Forelimb muscle (tissue), 1 donor: Measurements from ENCODE around the gene GATD1. TPM values are rescaled to one million over a fixed set of nuclear protein-coding genes. Genes with fewer than 3 reads are reported as not detected.
A peak's percentile ranks its signal among the peaks of the same experiment; 100 is the strongest.
"Not testable (repeated sequence)": the region's sequence is repeated elsewhere in the genome, so short reads cannot be mapped to it uniquely, and the experiment has no call there.

ENCODE experiments used
- DNase-seq: peaks from one replicate; pipeline ENCODE4 v3.0.0-alpha.2; 2013; ENCODE audit warnings: low read depth
- polyA plus RNA-seq: library from polyadenylated mRNA; unstranded; fragments of 120-200 nt; gene quantifications from one replicate; pipeline ENCODE4 v1.2.1, GENCODE V29; 2013; ENCODE audit not compliant: insufficient read length

Gene GATD1
- polyA plus RNA-seq, 1 donor: 40.5 TPM

DNA sequence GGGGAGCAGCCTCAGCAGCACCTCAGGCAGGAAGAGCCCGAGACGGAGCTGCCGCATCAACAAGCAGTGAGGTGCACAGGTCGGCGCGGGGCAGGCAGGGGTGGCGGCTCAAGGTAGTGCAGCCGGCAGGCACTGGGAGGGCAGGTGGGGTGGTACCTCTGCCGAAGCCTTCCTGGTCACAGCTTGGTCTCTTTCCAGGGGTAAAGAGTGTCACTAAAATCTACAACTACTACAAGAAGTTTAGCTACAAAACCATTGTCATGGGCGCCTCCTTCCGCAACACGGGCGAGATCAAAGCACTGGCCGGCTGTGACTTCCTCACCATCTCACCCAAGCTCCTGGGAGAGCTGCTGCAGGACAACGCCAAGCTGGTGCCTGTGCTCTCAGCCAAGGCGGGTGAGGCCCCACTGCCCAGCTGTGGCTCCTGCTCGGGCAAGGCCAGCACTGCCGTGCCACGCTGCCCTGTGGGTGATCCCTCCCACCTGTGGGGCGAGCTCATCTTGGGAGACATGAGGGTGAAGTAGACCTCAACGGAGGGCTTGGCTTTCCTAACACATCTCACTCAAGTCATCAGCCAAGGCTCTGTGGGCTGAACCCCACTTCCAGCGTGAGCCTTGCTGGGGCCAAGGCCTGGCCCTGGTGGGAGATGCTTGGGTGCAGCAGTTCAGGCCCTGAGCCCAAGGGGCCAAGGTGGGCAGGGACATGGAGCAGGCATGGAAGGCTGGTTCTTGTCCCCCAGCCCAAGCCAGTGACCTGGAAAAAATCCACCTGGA, 13.6 kb downstream of the GATD1 start:
- no peak for DNase-seq

DNA sequence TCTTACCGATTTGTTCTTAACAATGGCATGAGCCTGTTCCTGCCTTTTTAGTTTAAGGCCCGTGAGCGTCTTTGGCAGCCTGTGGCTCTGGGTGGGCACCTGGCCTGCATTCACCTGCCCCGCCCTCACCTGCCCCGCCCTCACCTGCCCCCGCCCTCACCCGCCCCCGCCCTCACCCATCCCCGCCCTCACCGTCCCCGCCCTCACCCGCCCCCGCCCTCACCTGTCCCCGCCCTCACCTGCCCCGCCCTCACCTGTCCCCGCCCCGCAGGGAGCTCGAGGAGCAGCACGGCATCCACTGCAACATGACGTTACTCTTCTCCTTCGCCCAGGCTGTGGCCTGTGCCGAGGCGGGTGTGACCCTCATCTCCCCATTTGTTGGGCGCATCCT, 14.2 kb downstream of the GATD1 start:
- no peak for DNase-seq

DNA sequence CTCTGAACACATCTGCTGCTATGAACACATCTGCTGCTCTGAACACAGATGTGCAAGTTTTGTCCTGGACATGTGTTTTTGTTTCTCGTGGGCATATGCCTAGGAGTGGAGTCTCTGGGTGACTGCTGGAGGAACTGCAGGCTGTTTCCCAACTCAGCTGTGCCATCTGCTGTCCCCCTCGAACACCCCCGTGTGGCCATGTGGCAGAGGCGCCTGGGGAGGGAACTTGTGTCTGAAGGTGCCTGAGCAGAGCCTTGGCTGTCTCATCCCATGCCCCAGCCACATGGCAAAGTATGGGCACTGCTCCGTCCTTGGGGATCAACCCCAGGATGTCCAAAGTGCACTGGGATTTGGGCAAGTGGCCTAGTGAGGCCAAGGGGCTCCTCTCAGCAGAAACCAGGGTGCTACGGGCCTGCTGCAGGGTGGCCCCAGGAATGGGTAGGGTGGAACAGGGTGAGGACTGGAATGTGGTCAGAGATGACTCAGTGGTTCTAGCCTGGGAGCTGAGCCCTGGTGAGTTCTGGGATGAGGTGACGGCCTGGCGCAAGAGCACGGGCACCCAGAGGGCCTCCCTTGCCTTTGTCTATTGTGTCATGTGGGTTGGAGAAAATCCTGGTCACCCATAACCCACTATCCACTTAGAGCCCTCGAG, 14.7 kb downstream of the GATD1 start:
- DNase-seq: no peak

DNA sequence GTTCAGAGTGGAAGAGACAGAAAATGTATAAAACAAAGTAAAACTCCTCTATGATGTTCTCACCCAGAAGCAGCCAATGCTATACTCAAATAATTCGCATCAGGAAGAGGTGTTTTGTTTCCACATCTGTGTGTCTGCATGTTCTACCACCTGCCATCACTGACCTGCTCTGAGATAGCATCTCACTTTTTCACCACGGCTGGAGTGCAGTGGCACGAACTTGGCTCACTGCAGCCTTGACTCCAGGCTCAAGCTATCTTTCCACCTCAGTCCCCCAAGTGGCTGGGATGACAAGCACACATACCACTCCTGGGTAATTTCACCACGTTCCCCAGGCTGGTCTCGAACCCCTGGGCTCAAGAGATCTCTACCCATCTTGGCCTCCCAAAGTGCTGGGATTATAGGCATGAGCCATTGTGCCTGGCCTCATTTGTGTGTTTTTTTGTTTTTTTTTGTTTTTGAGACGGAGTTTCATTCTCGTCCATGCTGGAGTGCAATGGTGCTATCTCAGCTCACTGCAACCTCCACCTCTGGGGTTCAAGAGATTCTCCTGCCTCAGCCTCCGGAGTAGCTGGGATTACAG, 15.7 kb downstream of the GATD1 start:
- no peak for DNase-seq

DNA sequence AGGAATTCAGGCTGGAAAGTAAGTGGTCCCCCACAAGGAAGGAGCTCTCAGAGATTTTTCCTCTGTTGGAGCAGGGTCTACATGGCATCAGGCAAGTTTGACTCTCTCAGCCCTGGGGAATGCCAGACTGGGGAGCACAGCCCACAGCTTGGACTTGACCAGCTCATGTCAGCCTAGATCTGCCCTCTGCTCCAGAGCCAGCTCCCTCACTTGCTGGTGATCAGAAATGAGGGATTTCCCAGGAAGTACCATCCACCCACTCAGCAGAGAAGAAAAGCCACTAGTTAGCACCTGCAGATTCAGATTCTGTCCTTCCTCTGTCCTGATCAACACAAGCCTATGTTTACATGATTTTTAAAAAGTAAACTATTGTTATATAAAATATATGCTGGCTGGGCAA, 17.1 kb downstream of the GATD1 start:
- no peak for DNase-seq

DNA sequence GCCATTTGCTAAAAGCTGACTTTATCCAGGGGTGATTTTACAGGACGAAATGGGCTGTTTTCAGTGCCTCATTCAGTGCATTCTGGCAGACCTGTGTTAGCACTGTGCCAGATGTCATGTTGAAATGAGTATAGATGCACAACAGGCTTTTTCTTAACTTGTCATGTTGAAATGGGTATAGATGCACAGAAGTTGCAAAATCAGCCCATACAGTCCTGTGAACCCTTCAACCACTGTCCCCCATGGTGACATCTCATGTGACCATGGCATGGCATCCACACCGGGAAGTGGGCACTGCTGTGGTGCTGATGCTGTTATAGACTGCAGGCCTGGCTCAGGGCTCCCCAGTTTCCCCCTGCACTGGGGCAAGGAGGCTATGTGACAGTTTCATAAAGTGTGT, 27.6 kb downstream of the GATD1 start:
- no peak for DNase-seq

DNA sequence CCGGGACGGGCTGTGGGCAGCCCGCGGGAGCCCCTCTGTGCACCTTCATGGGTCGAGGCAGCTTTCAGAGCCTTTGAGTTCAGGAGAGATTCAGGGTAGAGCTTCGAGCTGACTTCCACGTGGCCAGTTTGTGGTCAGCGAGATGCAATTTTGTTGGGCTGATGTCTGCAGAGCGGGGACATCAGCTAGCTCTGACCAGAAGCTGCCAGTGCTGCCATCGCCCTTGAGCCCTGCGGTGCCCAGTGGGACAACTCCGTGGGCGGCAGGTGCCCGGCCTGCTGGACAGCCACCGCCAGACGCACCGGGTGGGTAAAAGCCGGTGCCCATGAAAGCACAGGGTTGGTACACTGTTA, 29.3 kb downstream of the GATD1 start:
- no peak for DNase-seq

DNA sequence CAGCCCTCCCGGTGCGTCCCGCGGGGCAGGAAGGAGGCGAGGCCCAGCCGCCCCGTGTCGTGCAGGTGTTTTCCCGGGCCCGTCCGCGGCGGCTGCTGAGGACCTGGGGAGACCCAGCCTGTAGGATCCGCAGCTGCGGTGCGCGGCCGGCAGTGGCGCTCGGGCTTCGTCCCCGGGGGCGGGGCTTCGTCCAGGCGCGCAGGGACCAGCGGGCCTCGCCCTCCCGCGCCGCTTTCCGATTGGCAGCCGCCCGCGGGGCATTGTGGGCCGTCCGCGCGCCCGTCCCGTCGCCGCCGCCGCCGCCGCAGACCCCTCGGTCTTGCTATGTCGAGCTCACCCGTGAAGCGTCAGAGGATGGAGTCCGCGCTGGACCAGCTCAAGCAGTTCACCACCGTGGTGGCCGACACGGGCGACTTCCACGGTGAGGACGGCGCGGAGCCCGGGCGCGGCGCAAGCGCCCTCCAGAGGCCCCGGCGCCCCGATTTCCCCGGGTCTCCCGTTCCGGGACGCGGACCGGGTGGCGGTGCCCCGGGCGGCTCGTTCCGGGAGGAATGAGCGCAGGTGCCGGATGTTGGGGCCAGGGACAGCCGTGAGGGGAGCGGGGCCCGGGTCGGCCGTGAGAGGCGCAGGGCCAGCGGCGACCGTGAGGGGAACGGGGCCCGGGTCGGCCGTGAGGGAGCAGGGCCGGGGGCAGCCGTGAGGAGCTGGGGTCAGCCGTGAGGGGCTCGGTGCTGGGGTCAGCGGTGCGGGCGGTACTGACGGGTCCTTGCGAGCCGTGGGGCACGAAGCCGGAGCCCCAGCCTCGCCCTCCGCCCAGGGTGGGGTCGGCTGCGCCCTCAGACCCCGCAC, 29.9 kb downstream of the GATD1 start, which contains the start of gene TALDO1:
Gene TALDO1, plus strand, starts transcription at position 307 of the 849 bp plus-strand sequence. Its CDS starts 18 bp downstream, at position 325.
- peak; percentile 39 for DNase-seq

DNA sequence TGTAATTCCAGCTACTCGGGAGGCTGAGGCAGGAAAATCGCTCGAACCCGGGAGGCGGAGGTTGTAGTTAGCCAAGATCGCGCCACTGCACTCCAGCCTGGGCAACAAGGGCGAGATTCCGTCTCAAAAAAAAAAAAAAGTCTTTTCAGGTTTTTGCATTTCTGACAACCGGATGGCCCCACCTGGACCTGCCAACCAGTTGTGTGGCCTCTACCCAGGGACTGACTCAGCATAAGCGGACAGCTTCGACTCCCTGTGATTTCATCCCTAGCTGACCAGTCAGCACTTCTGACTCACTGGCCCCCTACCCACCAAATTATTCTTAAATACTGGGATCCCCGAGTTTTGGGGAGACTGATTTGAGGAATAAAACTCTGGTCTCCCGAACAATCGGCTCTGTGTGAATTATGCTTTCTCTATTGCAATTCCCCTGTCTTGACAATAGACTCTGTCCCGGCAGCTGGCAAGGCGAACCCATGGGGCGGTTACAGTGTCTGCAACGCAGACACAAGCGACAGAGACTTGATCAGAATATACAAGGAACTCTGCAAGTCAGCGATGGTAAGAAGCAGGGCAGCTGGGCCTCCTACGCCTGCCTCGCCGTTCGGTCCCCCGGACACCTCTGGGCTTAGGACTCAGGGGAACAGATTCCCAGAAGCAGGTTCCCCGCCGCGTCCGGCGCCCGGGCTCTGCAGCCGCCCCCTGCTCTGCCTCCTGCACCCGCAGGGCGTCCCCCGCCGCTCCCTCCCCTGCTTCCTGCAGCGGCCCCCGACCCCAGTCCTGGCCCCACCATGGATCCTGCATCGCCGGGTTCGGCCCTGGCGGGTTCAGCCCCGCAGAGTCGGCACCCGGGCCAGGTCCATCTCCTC, 30.8 kb downstream of the GATD1 start:
- no peak for DNase-seq

DNA sequence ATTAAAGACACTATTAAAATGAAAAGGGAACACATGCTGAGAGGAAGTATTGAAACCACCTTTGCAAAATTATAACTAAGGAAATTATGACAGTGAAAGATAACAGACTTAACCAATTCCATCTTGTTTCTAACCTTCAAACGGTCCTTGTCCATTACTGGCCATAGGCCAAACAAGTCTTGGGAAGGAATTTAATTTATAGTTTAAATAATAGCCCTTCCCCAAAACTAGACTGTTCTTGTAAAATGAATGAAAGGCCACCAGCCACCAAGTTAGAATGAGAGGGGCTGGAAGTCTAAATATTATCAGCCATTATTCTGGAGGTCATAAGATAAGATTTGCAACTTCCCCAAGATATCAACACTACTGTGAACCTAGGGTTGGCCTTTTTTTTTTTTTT, 31.9 kb downstream of the GATD1 start:
- DNase-seq: no peak

DNA sequence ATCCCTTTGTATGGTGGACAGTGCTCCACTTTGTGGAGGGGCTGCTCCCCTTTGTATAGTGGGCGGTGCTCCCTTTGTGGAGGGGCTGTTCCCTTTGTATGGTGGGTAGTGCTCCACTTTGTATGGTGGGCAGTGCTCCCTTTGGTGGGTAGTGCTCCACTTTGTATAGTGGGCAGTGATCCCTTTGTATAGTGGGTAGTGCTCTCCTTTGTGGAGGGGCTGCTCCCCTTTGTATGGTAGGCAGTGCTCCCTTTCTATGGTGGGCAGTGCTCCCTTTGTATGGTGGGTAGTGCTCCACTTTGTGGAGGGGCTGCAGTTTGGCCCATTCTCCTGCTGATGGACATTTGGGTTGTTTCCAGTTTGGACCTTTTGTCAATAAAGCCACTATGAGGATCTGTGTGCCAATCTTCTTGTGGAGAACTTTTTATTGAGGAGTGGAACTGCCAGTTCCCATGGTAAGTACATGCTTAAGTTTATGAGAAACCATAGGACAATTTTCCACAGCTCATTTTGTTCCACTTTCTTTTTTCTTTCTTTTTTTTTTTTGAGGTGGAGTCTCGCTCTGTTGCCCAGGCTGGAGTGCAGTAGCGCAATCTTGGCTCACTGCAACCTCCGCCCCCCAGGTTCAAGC, 34.6 kb downstream of the GATD1 start:
- DNase-seq: no peak

DNA sequence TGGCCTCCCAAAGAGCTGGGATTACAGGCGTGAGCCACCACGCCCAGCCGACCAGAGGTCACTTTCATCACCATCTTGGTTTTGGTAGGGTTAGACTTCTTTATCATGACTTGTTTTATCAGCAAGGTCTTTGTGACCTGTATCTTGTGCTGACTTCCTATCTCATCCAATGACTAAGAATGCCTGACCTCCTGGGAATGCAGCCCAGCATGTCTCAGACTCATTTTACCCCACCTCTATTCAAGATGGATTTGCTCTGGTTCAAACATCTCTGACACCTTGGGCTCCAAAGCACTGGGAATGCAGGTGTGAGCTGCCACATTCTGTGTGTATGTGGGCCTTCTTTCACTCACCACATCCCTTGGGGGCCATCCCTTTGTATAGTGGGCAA, 35.1 kb downstream of the GATD1 start:
- no peak for DNase-seq

DNA sequence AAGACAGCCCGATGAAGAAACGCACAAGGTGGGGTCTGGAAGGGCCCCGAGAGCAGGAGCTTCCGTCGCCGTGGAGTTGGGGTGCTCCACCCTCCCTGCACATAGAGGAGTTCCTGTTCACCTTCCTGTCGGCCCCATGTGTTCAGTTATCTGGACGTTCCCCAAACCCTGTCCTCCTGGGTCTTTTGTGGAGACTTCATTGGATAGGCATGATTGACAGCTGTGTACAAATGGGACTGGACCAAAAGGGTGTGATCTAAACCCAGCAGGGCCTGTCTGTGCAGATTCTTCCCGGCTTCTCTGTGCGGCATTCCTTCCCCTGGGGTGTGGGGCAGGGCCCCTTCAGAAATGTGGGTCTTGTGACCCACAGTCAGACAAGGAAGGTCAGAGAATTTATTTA, 39.4 kb downstream of the GATD1 start:
- DNase-seq: not testable (repeated sequence)

DNA sequence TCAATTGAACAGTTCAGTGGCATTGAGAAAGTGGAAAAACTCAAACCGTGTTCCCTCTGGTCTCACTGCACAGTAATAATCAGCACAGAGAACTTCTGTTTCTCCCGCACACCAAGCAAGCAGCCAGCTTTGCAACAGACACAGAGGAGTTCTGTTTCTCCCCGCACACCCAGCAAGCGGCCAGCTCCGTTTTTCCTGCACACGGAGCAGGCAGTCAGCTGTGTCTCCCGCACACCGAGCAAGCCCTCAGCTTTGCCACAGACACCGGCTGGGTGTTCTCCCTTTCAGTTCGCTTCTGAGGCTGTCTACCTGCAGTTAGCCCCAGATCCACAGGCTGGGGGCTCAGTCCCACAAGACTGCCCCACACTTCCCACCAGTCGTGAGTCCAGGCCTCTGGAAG, 39.9 kb downstream of the GATD1 start:
- no peak for DNase-seq

DNA sequence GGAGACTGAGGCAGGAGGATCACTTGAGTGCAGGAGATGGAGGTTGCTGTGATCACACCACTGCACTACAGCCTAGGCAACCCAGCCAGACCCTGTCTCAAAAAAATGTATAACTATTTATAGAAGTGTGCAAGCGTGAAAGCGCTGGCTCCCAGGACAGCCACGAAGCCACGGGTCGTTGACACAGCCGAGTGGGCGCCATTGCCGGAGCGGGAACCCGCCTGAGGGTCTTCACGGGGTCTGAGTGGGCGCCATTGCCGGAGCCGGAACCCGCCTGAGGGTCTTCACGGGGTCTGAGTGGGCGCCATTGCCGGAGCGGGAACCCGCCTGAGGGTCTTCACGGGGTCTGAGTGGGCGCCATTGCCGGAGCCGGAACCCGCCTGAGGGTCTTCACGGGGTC, 42.7 kb downstream of the GATD1 start:
- DNase-seq: not testable (repeated sequence)

DNA sequence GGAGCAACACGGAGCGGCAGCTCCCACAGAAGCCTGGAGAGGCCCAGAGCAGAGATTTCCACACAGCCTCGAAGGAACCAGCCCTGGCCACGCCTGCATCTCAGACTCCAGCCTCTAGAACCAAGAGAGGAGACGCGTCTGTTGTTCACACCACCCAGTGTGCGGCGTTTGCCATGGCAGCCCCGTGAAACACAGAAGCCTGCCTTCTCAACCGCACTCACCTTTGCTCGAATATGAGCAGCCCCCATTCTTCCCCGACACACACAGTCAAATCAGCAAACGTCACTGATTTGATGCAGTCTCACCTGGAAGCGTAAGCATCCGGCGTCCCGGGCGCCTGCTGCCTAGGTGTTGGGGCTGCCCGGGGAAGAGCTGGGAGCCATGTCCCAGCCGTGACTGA, 44.2 kb downstream of the GATD1 start:
- DNase-seq: no peak

DNA sequence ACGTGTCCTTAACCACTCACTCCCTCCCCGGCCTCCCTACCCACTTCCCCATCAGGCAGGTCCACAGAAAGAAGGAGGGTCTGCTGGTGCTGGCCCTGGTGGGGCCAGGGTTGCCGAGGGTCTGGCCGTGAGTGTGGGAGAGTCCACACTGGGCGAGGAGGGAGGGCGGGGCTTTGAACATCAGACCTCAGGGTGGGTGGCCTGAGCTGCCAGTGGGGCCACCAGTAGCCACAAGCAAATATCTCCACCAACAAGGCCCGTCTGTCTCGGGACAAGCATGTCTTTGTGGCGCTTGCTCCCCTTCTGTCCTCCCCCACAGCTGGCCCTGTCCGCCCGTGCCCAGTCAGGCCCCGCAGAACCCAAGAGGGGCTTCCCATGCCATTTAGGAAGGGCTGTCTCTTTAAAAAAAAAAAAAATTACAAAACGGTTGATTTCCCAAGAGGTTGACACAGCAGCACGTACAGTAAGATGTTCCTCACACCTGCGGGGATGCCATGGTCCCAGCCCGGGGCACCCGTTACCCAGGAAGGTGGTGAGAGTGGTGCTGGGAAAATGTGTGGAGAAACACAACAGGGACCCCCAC, 47.7 kb downstream of the GATD1 start:
- no peak for DNase-seq

DNA sequence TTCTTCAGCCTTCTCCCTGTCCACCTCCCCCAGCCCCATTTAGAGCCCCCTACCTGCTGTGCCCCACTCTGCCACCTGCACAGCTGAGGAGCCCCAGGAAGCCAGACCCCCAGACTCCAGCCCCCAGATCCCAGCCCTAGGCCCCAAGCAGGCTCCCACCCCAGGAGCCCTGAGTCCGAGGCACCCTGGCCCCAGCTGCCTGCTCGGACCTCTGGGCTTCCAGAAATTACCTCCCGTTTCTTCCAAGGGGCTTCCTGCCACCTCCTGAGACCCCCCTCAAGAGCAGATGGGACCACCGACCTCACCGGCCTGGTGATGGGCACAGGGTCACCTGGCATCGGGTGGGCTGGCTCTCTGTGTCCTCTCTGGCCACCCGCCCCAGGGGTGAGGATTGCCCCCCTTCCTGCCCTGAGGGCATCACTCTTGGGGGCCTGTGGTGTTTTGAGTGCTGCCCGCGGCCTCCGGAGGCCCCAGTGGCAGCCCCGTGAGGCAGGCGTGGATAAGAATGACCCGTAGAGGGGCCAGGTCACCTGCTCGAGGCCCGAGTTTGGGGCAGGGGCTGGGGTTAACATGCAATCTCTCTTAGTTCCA, 48.3 kb downstream of the GATD1 start:
- no peak for DNase-seq

DNA sequence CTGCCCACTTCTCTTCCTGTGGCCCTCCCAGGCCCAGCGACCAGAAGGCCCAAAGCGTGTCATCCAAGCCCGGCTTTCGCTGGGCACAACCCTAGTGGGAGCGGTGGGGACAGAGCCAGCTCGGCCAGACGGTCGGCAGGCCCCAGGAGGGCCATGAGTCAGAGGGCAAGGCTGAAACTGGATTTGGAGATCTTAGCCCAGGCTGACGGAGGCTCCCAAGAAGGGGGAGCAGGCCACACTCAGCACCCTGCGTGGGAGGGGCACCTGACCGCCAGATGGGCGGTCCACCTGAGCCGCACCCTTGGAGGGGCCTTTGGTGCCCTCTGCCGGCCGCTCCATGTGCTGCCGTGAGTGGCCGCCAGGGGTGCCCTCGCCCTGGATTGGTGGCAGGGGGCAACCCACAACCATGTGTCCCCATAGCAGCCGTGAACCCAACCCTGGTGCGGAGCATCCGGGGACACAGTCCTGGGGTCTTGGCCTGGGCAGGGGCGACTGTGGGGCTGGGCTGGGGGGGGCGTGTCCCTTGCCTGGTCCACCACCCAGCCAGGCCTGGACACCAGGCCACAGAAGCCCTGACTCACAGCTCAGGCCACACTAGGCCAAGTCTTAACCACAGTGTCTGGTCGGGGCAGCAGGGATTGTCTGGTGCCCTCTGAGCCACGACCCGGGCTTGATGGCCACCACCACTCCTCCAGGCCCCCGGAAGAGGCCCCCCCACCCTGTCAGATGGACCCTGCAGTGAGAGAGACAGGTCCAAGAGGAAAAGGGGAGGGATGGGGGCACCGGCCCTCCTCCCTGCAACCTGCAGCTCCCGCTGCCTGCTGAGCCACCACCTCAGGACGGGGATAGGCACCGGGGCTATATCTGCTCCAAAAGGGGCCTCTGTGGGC, 49.2 kb downstream of the GATD1 start:
- no peak for DNase-seq
